HG03521 (cell line): ENCODE results near the gene RPL3.
"Not testable (repeated sequence)": the region's sequence is repeated elsewhere in the genome, so short reads cannot be mapped to it uniquely, and the experiment has no call there.

Experiments
- ATAC-seq: cut with Tn5 transposase; IDR thresholded peaks from one replicate; pipeline ENCODE4 v1.9.1; 2021; ENCODE audit warnings: mild to moderate bottlenecking, moderate library complexity; ENCODE audit not compliant: unreplicated experiment

RPL3 gene

DNA sequence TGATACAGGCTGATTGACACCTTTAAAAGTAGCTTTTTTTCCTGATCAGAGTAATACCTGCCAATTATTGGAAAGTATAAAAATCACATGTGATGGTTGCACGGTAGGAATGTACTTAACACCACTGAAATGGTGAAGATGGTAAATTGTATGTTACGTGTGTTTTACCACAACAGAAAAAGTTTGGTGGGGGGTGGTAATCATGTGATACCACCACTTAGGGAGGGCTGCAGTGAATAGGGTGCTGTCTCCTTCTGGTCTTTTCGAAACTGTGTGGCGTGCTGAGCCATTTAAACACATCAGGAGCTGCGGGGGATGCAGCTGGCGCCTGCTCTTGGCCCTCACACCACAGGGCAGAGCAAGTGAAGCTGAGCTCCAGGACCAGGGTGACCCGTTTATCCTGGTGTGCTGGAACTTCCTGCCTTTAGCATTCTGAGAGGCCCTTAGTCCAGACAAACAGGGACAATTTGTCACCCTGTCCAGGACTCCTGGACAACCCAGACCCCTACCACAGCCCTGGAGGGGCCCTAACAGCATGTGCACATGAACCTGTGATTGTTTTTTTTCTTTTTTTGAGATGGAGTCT, 33.0 kb upstream of the RPL3 start:
- no peak for ATAC-seq

DNA sequence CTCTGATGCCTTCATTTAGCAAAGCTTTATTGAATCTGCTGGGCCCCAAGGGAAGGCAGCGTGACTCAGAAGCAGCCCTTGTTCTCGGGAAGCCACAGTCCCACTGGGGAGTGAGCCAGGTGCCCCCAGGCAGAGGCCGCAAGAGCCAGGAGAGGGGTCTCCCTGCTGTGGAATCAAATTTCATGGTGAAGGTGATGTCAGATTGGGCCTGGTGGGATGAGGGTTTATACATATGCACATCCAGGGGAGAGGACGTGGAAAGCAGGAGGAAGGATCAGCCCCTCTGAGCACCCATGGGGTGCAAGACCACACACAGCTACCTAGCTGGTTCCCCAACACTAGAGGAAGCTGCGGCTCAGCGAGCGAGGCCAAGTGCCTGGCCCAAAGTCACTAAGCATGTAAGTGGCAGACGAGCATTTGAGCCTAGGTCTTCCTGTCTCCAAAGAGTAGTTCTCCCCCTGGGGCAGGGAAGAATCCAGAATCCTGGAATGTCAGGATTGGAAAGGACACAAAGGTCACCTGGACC, 32.3 kb upstream of the RPL3 start:
- no peak for ATAC-seq

DNA sequence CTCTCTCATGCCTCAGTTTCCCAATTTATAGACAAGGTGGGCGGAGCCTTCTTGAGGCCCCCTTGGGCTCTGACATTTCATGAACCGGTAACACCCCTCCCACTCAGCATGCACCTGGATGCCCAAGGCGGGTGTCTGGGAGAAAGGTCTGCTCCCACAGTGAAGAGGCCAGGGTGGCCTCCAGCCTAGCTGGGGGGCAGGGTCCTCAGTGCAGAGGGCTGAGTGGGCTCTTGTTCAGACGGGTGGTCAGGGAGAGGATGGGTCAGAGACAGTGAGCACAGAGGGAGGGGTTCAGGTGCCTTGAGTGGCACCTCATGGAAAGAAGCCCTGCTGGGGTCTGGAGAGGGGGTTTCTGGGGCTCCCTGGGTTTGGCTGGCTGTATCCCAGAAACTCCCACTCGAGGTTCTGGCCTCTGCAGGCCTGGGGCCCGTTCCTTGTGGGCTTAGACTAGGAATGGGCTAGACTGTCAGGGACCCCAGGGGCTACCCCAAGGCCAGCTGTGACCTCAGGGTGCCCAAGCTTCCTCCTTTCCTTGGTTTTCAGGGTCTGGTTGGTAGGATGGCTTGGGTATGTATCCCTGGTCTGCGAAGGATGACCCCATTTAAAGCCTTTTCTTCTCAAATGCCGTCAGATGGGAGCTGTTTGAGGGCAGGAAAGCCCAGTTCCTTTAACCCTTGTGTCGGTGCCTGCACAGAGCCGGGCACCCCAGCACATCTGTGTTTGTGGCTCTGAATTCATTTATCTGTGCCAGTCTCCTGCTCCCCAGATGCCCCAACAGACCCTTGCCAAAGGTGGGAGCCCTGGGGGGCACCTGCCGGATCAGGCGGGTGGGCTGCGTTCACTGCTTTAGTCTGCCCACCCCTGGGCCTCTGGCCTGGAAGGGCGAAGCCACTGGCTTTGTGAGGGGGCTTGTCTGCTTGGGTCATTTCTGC, 31.6 kb upstream of the RPL3 start:
- ATAC-seq: no peak

DNA sequence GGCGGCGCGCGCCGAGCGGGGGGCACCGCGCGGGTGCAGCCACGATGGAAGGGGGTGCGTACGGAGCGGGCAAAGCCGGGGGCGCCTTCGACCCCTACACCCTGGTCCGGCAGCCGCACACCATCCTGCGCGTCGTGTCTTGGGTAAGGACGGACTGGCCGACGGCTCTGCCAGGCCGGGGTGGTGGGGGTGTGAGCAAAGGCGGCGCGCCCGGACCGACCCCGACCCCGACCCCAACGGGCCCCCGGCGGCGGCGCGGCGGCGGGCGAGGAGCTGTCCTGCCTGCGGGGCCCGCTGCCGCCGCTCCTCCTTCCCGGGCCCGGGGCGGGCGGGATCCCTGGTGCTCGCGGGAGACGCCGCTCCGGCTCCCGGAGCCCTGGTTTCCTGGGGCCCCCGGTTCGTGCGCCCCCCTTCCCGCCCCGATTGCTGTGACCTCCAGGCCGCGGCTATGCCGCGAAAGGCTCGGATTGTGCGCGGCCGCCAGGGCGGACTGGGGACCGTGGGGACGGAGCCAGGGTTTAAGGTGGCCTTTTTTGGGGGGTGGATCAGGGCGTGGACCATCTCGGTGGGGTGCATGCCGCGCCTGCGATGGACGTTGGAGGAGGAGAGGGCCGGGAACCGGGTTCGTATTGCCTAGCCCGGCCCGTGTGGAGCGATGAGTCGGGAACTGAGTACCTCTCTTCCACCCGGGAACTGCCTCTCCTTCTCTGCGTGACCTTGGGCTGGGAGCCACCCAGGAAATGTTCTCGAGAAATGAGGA, 30.7 kb upstream of the RPL3 start, which contains the start of gene SYNGR1:
TSS of gene SYNGR1 (plus strand) at position 25 of the 760 bp plus-strand sequence. CDS start at position 45, 20 bp downstream.
- no peak for ATAC-seq

DNA sequence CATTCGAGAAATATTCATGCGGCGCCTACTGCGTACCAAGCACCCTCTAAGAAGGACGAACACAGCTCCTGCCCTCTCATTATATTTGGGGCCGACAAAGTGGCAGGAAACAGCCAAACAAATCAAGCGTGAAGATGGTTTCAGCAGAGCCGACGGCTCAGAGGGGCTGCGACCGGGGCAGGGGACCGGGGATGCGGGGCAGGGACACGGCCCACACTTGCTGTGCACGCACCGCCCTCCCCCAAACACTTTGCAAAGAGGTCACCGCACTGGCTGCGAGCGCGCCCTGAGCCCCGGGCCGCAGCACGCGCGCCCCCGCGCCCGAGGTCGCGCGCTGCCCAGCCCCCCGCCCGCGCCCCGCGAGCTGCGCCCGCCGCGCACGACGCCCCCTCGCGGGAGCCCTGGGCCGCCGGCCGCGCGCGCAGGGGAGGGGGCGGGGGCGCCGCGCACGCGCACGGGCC, 30.1 kb upstream of the RPL3 start:
- ATAC-seq: no peak

DNA sequence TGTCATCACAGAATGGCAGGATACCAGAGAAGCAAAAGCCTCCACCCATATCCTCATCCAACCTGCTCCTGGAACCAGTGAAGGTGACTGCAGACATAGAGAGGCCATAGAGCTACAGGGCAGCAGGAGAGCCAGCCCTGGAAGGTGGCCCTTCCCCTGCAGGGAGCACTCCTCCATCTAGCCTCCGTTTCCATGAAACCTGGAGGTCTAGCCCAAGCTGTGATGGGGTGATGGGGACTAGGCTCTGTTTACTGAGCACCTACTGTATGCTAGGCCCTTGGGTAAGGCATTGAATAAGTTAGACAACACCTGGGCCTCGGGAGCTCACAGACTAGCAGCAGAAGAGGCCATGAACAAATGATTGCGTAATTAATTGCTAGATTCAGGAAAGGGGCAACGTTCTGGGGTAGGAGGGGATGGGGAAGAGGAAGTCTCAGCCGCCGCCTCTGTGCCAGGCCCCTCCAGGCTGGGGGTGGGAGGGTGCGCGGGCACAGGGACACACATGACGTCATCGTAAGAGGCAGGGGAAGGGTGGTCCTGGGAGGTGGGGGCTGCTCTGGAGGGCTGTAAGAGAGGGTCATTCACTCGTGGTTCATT, 29.6 kb upstream of the RPL3 start:
- no peak for ATAC-seq

DNA sequence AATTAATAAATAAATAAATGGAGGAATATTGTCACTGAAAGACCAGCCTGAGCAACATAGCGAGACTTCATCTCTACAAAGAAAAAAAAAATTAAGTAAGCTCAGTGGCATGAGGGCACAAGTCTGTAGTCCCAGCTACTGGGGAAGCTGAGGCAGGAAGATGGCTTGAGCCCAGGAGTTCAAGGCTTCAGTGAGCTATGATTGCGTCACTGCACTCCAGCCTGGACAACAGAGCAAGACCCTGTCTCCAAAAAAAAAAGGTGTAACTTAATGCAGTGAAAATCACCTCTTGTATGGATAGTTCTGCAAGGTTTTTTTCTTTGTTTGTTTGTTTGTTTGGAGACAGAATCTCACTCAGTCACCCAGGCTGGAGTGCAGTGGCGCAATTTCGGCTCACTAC, 25.8 kb upstream of the RPL3 start:
- ATAC-seq: no peak

DNA sequence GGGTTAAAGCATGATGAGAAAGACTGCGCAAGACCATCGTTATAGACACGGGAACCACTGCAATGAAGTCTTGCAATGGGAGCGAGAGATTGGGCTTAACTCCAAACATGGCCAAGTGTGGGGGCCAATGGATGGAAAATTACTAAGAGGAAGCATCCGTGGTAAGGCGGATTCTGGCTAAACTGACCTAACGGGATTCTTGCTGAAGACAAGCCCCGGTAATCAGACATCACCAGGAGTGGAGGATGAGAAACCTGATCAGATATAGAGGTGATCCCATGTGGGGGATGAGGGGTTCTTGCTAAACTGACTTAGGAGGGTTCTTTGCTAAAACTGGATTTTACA, 24.6 kb upstream of the RPL3 start:
- no peak for ATAC-seq

DNA sequence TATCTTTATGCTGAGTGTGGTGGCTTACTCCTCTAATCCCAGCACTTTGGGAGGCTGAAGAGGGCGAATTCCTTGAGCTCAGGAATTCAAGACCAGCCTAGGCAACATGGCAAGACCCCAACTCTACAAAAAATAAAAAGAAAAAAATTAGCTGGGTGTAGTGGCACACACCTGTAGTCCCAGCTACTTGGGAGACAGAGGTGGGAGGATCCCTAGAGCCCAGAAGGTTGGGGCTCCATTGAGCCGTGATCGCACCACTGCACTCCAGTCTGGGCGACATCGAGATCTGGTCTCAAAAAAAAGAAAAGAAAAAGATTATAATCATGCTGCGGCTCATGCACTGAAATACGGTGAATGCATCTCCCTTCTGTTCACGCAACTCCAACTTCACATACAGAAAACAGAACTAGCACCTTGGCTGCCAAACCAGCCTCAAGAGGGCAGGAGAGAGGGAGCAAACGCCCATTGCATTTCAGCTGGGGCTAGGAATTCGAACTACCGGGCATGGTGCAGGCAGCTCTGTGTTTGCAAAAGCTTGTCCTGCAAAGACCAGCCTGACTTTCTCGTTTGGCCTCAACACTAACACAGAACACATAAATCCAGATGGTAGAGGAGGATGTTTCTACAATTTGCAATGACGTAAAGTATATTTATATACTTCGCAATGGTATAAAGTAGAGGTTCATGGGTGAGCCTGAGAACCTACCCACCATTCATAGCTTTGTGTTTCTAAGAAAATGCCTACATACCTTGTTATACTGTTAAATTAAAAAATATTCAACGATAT, 24.0 kb upstream of the RPL3 start:
- ATAC-seq: no peak

DNA sequence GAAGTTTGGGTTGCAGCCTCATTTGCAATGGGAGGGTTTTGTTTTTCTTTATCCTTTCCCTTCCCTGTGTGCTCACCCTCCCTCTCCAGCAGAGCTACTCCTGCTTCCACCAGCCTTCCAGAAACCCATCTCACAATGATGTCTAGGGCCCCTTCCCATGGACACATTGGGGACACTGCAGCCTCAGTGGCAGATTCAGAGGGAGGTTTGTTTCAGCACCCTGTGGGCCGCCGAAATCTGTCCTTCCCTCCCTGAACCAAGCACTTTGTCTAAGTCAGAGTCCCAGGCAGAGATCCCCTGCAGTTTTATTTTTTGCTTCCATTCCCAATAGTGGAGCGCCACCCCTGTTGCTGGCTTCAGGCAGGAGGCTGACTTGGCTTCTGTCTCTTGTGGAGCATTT, 21.8 kb upstream of the RPL3 start:
- no peak for ATAC-seq

DNA sequence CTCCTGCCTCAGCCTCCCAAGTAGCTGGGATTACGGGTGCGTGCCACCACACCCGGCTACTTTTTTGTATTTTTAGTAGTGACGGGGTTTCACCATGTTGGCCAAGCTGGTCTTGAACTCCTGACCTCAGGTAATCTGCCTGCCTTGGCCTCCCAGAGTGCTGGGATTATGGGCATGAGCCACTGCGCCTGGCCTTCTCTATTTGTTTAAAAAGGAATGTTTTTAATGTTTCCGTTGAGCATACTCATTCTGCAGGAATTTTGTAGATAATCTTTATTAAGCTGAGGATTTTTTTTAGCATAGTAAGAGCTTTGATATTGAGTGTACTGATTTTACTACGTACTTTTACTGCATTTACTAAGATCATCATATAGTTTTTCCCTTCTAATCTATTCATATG, 20.4 kb upstream of the RPL3 start:
- not testable (repeated sequence) for ATAC-seq

DNA sequence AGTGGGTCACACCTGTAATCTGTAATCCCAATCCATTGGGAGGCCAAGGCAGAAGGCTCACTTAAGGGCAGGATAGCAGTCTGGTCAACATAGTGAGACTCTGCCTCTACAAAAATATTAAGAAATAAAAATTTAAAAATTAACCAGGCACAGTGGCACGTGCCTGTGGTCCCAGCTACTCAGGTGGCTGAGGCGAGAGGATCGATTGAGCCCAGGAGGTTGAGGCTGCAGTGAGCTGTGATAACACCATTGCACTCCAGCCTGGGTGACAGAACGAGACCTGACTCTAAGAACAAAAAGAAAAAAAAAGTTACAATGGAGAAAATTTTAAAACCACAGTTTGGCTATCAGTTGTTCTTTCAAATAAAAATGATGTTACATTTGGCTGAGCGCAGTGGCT, 17.0 kb upstream of the RPL3 start:
- no peak for ATAC-seq

DNA sequence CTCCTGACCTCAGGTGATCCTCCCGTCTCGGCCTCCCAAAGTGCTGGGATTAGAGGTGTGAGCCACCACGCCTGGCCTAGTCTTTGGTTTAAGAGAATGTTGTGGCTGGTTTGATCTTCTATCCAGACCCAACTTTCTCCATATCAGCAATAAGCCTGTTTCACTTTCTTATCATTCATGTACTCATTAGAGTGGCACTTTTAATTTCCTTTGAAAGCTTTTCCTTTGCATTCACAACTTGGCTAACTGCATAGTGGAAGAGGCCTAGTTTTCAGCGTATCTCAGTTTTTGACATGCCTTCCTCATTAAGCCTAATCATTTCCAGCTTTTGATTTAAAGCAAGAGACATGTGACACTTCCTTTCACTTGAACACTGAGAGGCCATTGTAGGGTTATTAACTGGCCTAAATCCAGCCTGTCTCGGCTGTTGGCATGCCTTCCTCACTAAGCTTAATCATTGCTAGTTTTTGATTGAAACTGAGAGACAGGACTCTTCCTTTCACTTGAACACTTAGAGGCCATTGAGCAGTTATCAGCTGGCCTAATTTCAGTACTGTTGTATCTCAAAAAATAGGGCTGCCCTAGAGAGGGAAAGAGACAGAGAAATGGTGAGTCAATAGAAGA, 13.1 kb upstream of the RPL3 start:
- ATAC-seq: no peak

DNA sequence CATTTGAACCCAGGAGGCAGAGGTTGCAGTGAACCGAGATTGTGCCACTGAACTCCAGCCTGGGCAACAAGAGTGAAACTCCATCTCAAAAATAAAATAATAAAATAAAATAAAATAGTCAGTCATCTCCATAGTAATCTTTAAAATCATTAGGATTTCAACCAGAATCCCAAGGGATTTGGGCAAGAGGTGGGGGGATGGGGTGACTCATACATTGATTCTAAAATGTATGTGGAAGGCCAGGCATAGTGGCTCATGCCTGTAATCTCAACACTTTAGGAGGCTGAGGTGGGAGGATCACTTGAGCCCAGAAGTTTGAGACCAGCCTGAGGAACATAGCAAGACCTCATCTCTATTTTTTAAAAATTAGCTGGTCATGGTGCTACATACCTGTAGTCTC, 11.1 kb upstream of the RPL3 start:
- not testable (repeated sequence) for ATAC-seq

DNA sequence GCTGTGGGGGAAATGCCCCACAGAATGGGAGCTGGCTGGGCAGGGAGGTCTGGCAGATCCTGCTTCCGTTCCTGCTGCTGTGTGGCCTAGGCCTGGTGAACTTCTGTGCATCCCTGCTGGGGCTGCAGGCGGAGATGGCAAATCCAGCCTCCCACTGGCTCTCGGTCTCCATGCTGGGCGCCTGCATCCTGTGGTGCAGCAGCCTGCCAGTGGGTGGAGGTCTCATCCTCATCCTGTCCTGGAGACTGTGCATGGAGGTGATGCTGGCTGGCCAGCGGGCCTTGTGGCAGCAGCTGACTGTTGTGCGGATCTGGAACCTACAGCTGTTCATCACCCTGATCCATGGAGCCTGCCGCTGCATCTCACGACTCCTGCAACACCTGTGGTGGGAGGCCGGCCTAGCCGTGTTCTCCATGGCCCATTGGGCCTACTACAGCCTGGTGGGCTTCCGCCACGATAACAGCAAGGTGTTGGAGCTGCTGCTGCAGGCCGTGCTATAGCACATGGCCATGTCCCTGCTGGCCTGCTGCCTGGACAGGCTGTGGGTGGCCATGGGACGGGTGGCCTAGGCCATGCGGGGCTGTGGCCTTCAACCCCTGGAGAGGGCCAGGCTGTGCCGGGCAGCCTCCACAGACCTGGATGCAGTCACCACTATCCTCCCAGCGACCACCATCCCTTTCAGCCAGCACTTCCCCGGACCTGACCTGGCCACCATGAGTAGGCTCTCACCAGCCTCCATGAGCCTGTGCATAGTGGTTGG, 8.8 kb upstream of the RPL3 start:
- ATAC-seq: no peak

DNA sequence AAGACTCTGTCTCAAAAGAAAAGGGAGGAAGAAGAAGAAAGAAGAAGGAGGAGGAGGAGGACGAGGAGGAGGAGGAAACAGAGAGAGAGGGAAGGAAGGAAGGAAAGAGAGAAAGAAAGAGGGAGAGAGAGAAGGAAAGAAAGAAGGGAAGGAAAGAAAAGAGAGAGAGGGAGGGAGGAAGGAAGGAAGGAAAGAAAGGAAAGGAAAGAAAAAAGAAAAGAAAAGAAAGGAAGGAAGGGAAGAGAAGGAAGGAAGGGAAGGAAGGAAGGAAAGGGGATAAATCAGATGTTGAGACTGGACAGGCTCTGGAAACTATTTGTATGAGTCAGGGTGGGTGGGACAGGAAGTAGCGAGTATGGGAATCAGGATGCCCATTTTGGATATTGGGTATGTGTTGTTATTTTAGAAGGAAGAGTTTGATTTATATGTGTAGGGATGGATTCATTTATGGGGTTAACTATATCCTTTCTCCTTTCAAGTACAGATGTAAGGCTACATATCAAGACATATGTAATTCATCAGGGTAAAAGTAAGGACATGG, 6.0 kb upstream of the RPL3 start:
- ATAC-seq: no peak

DNA sequence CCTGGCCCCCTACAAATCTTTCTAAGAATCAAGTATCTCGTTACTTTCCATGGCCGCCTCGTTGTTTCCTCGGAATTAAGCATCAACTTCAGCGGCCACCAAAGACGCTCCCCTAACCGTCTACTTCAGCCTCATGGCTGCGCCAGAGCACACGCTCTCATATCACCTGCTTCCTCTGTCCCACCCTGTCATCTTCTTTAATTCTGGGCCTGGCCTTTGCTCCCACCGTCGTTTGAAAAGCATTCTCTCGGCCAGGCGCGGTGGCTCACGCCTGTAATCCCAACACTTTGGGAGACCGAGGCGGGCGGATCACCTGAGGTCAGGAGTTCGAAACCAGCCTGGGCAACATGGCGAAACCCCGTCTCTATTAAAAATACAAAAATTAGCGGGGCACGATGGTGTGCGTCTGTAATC, 1.2 kb upstream of the RPL3 start:
- not testable (repeated sequence) for ATAC-seq

DNA sequence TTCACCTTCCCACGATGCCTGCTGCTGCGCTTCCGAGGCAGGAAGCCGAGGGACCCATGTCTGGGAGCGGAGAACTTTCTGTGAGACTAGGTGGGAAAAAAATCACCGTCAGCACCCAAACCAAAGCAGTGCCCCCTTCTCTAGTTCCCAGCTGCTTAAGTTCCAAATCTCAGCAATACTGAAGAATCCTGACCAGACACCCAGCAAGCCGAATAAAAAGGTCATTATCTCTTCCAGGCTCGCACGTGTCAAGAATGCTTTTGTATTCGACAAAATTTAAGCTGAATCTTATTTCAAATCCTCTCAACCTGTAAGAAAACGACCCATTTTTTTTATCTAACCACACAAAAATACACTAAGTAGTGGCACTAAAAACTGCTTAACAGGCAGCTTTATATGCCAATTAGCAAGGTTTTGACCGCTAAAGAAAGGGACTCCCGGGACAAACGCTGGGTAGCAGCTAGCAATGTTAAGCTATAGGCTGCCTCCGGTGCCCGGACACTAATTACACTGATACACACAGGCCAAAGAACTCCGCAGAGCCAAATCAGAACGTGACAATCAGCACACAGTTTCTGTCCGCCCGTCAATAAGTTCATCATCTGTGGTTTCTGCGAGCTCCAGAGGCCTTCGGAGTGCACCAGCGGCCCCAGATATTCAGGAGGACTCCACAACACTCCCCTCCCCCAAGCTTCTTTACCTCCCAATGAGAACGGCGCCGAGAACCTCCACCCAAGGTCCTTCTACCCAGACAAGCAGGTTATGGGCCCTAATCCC, 728 bp downstream of the RPL3 start:
- no peak for ATAC-seq
